ENCODE data around the gene POLR3C.
"Not testable (repeated sequence)": the region's sequence is repeated elsewhere in the genome, so short reads cannot be mapped to it uniquely, and the experiment has no call there.

Gene POLR3C

GRCh38 chr1:145804235-145805045, 19.6 kb upstream of the POLR3C start:
- DNase-seq (ENCODE audit: insufficient read length, low spot score) (no peak), FAIRE-seq (no peak)
- TF ChIP-seq, protein P1, sequence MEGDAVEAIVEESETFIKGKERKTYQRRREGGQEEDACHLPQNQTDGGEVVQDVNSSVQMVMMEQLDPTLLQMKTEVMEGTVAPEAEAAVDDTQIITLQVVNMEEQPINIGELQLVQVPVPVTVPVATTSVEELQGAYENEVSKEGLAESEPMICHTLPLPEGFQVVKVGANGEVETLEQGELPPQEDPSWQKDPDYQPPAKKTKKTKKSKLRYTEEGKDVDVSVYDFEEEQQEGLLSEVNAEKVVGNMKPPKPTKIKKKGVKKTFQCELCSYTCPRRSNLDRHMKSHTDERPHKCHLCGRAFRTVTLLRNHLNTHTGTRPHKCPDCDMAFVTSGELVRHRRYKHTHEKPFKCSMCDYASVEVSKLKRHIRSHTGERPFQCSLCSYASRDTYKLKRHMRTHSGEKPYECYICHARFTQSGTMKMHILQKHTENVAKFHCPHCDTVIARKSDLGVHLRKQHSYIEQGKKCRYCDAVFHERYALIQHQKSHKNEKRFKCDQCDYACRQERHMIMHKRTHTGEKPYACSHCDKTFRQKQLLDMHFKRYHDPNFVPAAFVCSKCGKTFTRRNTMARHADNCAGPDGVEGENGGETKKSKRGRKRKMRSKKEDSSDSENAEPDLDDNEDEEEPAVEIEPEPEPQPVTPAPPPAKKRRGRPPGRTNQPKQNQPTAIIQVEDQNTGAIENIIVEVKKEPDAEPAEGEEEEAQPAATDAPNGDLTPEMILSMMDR (IDR thresholded peaks at IDR 0.05; ENCODE audit: insufficient read depth, missing control alignments): no peak

DNA sequence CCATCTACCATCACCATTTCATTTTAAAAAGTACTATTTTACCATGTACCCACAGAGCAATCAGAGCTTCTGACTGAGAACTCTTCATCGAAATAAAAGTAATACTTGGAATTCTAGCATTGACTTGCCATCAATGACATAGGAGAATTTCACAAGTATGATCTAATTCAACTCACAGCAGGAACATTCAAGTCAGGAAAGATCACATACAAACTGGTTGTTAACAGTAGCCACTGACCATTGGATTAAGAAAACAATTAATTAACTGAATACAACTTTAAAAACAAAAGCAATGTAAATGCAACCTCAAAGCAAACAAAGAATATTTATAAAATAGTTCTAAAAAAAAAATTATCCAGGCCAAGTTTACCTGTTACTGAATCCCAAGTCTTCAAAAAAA, 18.9 kb upstream of the POLR3C start:
- TF ChIP-seq, protein P1 (IDR thresholded peaks at IDR 0.05; ENCODE audit: insufficient read depth, missing control alignments): no peak
- no peak for DNase-seq (ENCODE audit: insufficient read length, low spot score)
- no peak for FAIRE-seq

GRCh38 chr1:145806408-145806807, 17.6 kb upstream of the POLR3C start:
- FAIRE-seq (no peak), DNase-seq (ENCODE audit: insufficient read length, low spot score) (no peak)
- TF ChIP-seq, protein P1 (IDR thresholded peaks at IDR 0.05; ENCODE audit: insufficient read depth, missing control alignments): no peak

DNA sequence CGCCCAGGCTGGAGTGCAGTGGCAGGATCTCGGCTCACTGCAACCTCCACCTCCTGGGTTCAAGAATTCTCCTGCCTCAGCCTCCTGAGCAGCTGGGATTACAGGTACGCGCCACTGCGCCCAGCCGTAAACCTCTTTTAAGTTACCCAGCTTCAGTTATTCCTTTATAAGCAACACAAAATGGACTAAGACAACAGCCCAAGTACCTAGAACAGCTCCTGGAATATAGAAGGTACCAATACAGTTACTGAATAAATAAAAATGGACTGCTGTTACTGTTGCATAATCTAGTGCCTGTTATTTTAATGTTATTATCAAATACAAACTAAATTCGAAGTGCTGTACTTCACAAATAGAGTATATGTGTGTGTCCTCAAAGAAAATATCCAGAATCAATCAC, 17.2 kb upstream of the POLR3C start:
- DNase-seq (ENCODE audit: insufficient read length, low spot score) (no peak), FAIRE-seq (no peak)
- TF ChIP-seq, protein P1 (IDR thresholded peaks at IDR 0.05; ENCODE audit: insufficient read depth, missing control alignments): no peak

DNA sequence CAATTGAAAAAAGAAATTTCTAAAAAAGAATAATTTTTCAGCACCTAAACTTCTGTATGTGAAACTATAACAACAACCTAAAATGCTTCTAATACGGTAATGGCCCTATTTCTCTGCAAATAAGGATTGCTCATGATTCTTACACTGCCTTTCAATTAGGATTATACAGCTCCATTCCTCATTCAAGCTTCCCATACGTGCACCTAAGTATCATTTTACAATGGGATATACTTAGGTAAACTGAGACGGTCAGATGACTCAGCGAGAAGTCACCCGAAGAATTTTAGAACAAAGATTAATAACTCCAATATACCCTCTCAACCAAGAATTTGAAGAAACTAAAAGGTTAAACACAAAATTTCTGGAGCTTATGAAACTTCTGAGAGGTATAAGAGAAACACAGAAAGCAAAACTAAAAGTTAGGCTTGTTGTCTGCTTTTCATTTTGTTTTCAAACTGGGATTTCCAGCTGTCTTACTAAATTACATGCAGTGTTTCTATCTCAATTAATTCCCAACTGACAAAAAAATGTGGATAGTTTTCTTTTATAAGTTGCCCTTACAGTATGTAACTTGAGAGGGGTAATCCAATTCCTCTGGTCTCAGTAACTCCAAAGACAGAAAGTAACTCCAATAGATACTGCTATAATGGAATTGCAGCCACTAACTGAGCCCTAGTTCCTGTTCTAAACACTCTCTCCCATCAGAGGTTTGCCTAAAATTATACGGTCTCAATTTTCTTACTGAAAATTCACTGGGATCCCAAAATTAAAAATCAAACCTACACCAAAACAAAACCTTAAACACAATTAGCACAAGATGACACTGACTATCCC, 10.8 kb upstream of the POLR3C start:
- not testable (repeated sequence) for DNase-seq (ENCODE audit: insufficient read length, low spot score); FAIRE-seq

DNA sequence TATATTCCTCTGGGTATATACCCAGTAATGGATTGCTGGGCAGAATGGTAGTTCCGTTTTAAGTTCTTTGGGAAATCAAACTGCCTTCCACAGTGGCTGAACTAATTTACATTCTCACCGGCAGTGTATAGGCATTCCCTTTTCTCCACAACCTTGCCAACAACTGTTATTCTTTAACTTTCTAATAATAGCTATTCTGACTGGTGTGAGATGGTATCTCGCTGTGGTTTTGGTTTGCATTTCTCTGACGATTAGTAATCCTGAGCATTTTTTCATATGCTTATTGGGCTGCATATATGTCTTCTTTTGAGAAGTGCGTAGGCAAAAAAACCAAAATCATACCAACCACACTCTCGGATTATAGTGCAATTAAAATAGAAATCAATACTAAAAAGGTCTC, 5.9 kb upstream of the POLR3C start:
- FAIRE-seq; DNase-seq (ENCODE audit: insufficient read length, low spot score): not testable (repeated sequence)

DNA sequence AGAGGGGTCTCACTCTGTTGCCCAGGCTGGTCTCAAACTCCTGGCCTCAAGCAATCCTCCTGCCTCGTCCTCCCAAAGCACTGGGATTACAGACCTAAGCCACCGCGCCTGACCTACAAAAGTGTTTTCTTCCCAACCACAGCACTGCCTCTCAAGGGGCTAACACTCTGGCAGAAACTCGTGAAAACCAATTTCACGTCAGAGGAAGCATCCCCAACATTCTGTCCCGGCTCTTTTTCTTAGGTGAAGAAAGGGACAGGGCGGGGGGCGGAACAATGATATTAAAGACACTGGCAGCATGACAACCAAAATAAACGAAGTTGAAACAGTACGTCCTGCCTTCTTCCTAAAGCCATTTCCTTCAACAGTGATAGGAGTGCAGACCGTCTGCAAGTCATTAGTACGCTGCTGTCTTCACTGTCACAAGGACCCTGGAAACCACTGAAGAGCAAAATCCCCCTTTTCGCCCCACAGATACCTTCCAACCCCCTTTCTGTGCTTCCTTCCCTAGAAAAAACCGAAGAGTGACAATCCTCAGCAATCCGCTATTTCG, 1.1 kb upstream of the POLR3C start:
- not testable (repeated sequence) for DNase-seq (ENCODE audit: insufficient read length, low spot score); FAIRE-seq

DNA sequence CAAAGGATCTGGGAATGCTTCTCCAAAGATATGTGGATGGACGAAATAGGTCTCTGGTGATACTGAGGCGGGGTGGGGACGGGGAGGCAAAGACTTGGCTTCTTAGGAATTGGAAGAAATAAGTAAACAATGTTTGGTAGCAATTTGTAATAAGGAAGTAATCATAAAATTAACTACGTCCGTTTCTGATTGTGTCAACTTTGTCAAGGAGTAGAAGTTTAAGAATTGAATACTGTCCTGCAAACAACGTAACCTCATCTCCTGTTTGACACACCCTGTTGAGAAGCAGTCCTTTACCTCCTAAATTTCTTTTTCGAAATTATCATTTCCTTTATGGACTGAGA, 471 bp downstream of the POLR3C start:
- TF ChIP-seq, protein P1 (IDR thresholded peaks at IDR 0.05; ENCODE audit: insufficient read depth, missing control alignments): no peak
- no peak for FAIRE-seq
- no peak for DNase-seq (ENCODE audit: insufficient read length, low spot score)

All from D721Med (cell line).